Aorta (tissue), 5 donors: ENCODE data around the gene ANLN. TPM values are rescaled to one million over a fixed set of nuclear protein-coding genes. Genes with fewer than 3 reads are reported as not detected.

Experiments used
- ATAC-seq: fragments of 200-7000 bp; cut with Tn5 transposase; one replicate; pipeline ENCODE4 v1.9.1; 2022; ENCODE audit warnings: moderate library complexity; ENCODE audit not compliant: low FRiP score
- DNase-seq, 2 donors: peaks; one replicate each; pipeline ENCODE4 v3.0.0-alpha.2; 2020
- H3K27ac ChIP-seq, 2 donors: one replicate each; pipeline ENCODE4 v1.5.1; 2013; ENCODE audit warnings: low read length in 2 of 2, mild to moderate bottlenecking in 2 of 2, moderate library complexity in 2 of 2, control low read depth in 1 of 2, inconsistent platforms in 1 of 2, low read depth in 1 of 2
- H3K27me3 ChIP-seq, 2 donors: one replicate each; pipeline ENCODE4 v1.6.1; 2013; ENCODE audit warnings: control low read depth in 1 of 2, low read length in 1 of 2, mild to moderate bottlenecking in 1 of 2, moderate library complexity in 1 of 2; ENCODE audit not compliant: insufficient read depth in 2 of 2, control insufficient read depth in 1 of 2
- H3K36me3 ChIP-seq, 2 donors: one replicate each; pipeline ENCODE4 v1.6.1; 2013; ENCODE audit warnings: control low read depth in 1 of 2, low read length in 1 of 2, mild to moderate bottlenecking in 1 of 2; ENCODE audit not compliant: insufficient read depth in 2 of 2, control insufficient read depth in 1 of 2
- H3K4me1 ChIP-seq, 2 donors: one replicate each; pipeline ENCODE4 v1.6.1; 2013; ENCODE audit warnings: low read length in 2 of 2, control low read depth in 1 of 2, mild to moderate bottlenecking in 1 of 2, moderate library complexity in 1 of 2; ENCODE audit not compliant: insufficient read depth in 2 of 2, control insufficient read depth in 1 of 2
- H3K4me3 ChIP-seq, 2 donors: one replicate each; pipeline ENCODE4 v1.5.1; 2013; ENCODE audit warnings: low read length in 2 of 2, control low read depth in 1 of 2, mild to moderate bottlenecking in 1 of 2
- H3K9me3 ChIP-seq: one replicate; pipeline ENCODE4 v1.6.1; 2013; ENCODE audit warnings: mild to moderate bottlenecking, low read length; ENCODE audit not compliant: control insufficient read depth
- WGBS, 2 donors: extraction: QIAGEN DNeasy Blood & Tissue Kit; methylation state at CpG; one replicate each; pipeline ENCODE4 v1.1.7; 2013; 5-methylcytosine and 5-hydroxymethylcytosine counted together
- intact Hi-C, 2 donors: fragments of 100-400 bp; cut with DNase I; formaldehyde crosslinking; loops; one replicate each; pipeline versions ENCODE4 v1.14.2 to v1.15.0; 2022
- polyA plus RNA-seq, 2 donors: library from polyadenylated mRNA; stranded (reverse); fragments of 200-250 nt; gene quantifications; one replicate each; pipeline ENCODE4 v1.2.3, GENCODE V29; 2013
- total RNA-seq, 2 donors: library from RNA; stranded (reverse); fragmentation: NEBNext Ultra II Directional; extraction: Animal tissue kit (Norgen Biotek cat#: 25700); gene quantifications; one replicate each; pipeline ENCODE4 v1.2.1, GENCODE V29; 2021
- donor health status: healthy with polysubstance abuse.
- donor health status: Bipolar disorder and iron deficiency.
- donor health status: DM: no; HTN: no; CAD: no.
- donor health status: DM: no; HTN: no; CAD: no.
- donor health status: DM: yes; HTN: yes; CAD: no.

The ANLN gene
- total and polyA plus RNA-seq, 4 donors, result 1.9 to 3.8 (median 2.8) TPM

DNA sequence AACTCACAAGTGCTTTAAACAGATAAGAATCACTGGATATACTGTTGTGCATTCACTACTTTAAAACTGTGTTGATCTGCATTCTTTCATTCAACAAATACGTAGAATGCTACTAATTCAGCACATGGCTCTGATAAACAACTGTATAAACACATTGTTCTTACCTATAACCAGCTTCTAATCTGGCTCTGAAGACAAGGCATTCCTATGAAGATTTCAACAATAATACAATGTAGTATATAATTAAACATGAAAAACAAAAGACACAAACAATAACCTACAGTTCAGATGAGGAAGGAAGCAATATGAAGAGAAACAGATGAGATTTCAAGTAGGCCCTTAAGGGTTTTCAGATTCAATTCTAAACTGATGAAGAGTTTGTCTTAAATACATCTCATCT lies 31.1 kb upstream of the ANLN start:
- Histone ChIP-seq H3K27ac (no peak overlapping the region), H3K4me3 (no peak overlapping the region), H3K27me3 (no peaks in the 10 kb centered on the region), H3K9me3 (no peaks in the 10 kb centered on the region), H3K36me3 (peaks cover 0 to 3% of the 10 kb centered on the region in 2 donors), H3K4me1 (no peaks in the 10 kb centered on the region)
- ATAC-seq (no peak), DNase-seq (no peak)
- 95% methylated on average over 1 of the region's 1 CpG for WGBS, 2 donors
- intact Hi-C loops, result no loop called here

- H3K27ac ChIP-seq, result no peak overlapping the region
- intact Hi-C loops, result no loop called here
- DNase-seq, result no peak
Observed at GRCh38 chr7:36360244-36360643, 29.4 kb upstream of the ANLN start.

GRCh38 chr7:36361227-36361626 lies 28.4 kb upstream of the ANLN start:
- peaks cover 0 to 3% of the 10 kb centered on the region in 2 donors for H3K36me3 ChIP-seq
- WGBS, 2 donors, result 93 to 97% methylated on average over 4 of the region's 4 CpGs
- intact Hi-C loops, result no loop called here

More at GRCh38 chr7:36360244-36360643, 29.4 kb upstream of the ANLN start:
- Histone ChIP-seq H3K9me3 (no peaks in the 10 kb centered on the region), H3K27me3 (no peaks in the 10 kb centered on the region), H3K4me1 (no peaks in the 10 kb centered on the region), H3K36me3 (peaks cover 0 to 3% of the 10 kb centered on the region in 2 donors), H3K4me3 (no peak overlapping the region)
- 73 to 80% methylated on average over 4 of the region's 4 CpGs for WGBS, 2 donors
- no peak for ATAC-seq

DNA sequence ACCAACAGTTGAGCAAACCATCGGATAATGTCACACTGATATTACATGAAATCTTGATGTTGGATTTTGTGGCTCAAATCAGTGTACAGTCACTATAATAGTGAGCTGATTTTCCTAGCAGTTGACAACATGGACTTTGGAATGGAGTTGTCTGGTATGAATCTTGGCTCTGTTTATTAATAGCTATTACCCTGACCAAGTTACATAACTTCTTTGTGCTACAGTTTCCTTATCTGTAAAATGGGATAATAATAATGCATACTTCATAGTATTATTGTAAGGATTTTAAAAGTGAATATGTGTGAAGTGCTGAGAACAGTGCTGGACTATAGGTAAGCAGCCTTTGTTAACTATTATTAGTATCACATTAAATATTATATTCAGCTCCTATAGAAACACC lies 26.1 kb upstream of the ANLN start:
- Histone ChIP-seq H3K4me3 (no peak overlapping the region), H3K4me1 (no peaks in the 10 kb centered on the region), H3K27me3 (no peaks in the 10 kb centered on the region), H3K9me3 (no peaks in the 10 kb centered on the region), H3K27ac (no peak overlapping the region), H3K36me3 (no peaks in the 10 kb centered on the region)
- no peak for DNase-seq
- ATAC-seq, result no peak
- WGBS, 2 donors, result 90 to 94% methylated on average over 1 of the region's 1 CpG
- intact Hi-C loops, result no loop called here

More at GRCh38 chr7:36361227-36361626, 28.4 kb upstream of the ANLN start:
- H3K27ac ChIP-seq, result no peak overlapping the region
- no peaks in the 10 kb centered on the region for H3K9me3 ChIP-seq
- H3K4me3 ChIP-seq, result no peak overlapping the region
- ATAC-seq (no peak), DNase-seq (no peak)
- H3K4me1 ChIP-seq, result no peaks in the 10 kb centered on the region
- no peaks in the 10 kb centered on the region for H3K27me3 ChIP-seq

DNA sequence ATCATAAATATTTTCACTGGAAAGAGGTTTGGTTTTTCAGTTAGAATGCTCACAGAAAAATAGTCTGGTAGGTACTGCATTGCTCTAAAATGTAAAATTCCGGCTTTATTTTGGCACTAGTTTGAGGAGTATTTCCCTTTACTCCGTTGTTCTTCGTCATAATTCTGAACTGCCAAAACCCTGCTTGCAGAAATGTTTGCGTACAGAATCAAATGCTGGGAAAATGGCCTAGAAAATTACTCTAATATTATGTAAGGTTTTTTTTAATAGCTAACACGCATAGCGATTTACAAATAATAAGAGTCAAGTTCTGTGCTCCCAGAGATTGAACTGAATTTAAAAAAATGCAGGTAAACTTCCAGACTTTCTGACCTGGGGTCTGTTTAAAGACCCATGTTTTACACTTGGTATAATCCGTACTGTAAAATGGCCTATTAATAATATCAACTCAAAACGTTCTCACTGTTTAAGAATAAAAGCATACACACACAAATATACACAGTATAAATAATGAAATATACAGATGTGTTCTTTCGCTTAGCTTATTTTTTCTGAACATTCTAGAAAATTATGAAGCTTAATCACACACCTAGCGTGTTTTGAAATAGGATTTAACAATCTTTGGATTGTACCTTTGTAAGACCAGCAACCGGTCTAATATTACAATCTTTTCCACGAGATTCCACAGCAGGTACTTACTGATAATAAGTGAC lies 23.5 kb upstream of the ANLN start:
- H3K9me3 ChIP-seq, result no peaks in the 10 kb centered on the region
- intact Hi-C loops, result loop anchor here in 1 of 2 donors (2.0 kb wide), 1 partner anchor 23 kb away; the partner anchor contains the start of gene ANLN
- no peaks in the 10 kb centered on the region for H3K36me3 ChIP-seq
- H3K27ac ChIP-seq, result no peak overlapping the region
- DNase-seq (no peak), ATAC-seq (no peak)
- no peaks in the 10 kb centered on the region for H3K4me1 ChIP-seq
- WGBS, 2 donors, result 8 to 12% methylated on average over 12 of the region's 12 CpGs
- peak overlapping the region; percentile 91 to 94 for H3K4me3 ChIP-seq
- H3K27me3 ChIP-seq, result no peaks in the 10 kb centered on the region

DNA sequence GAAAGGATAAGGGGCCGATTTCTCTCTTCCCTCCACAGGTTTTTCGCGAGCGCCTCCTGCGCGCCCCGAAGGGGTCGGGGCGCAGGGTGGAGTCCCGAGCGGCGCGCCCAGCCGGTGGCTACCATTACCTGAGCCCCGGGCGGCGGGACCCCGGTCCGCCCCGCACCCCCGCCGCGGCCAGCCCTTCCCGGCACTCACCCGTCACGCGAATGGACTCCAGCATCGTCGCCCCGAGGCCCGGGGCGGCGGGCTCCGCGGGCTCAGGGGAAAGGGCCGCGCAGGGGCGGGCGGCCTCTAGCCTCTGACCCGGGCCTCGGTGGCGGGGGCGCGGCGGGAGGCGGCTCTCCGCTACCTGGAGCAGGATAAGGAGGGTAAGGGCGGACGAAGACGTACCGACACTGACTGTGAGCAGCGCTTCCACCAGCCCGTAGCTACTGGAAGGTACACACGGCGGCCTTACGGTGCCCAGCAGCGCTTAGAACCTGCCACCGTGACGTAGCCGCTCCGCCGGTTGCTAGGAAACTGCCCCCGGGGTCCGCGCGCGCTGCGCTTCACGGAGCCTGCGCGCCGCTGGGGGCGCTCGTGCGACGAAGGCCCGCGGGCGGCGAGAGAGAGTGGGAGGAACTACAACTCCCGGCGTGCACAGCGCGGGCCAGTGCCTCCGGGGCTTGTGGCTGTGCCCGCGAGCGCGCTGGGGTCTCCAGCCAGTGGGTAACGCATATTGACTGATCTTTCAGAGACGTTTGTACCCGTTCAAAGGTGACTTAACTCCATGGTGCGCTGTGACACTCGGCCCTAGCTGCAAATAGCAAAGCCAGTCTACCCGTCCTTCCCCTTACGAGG lies 22.7 kb upstream of the ANLN start:
- peak; percentile 91 to 98 for DNase-seq
- WGBS, 2 donors, result 0 to 1% methylated on average over 90 to 96 of the region's 96 CpGs
- H3K4me1 ChIP-seq, result no peaks in the 10 kb centered on the region
- no peaks in the 10 kb centered on the region for H3K36me3 ChIP-seq
- H3K27ac ChIP-seq, result no peak overlapping the region
- H3K27me3 ChIP-seq, result no peaks in the 10 kb centered on the region
- ATAC-seq, result peak; percentile 99
- H3K9me3 ChIP-seq, result no peaks in the 10 kb centered on the region
- intact Hi-C loops, result loop anchor here in 1 of 2 donors (2.0 kb wide), 1 partner anchor 22 kb away; the partner anchor contains the start of gene ANLN
- peak overlapping the region; percentile 91 to 94 for H3K4me3 ChIP-seq

DNA sequence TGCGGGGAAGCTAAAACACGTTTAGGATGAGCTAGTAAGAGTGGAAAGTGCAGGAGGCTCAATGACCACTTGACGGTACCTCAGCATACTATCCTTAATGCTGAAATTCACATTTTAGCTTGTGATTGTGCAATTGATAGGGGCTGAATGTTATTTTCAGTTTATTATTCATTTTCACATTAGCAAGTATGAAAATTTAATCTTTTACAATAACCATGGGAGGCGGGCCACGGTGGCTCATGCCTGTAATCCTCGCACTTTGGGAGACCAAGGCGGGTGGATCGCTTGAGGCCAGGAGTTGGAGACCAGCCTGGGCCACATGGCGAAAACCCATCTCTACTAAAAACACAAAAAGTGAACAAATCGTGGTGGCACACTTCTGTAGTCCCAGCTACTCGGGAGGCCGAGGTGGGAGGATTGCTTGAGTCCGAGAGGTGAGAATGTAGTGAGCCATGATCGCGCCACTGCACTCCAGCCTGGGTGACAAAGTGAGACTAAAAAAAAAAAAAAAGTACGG lies 22.0 kb upstream of the ANLN start:
- H3K27ac ChIP-seq, result no peak overlapping the region
- H3K4me1 ChIP-seq, result no peaks in the 10 kb centered on the region
- no peak for DNase-seq
- peak overlapping the region; percentile 33 to 48 for H3K4me3 ChIP-seq
- intact Hi-C loops, result loop anchor here in 1 of 2 donors (2.0 kb wide), 1 partner anchor 21 kb away; the partner anchor contains the start of gene ANLN
- WGBS, 2 donors, result 63% methylated on average over 16 of the region's 16 CpGs
- no peaks in the 10 kb centered on the region for H3K27me3 ChIP-seq
- no peaks in the 10 kb centered on the region for H3K9me3 ChIP-seq
- ATAC-seq, result peak; percentile 47
- H3K36me3 ChIP-seq, result no peaks in the 10 kb centered on the region

DNA sequence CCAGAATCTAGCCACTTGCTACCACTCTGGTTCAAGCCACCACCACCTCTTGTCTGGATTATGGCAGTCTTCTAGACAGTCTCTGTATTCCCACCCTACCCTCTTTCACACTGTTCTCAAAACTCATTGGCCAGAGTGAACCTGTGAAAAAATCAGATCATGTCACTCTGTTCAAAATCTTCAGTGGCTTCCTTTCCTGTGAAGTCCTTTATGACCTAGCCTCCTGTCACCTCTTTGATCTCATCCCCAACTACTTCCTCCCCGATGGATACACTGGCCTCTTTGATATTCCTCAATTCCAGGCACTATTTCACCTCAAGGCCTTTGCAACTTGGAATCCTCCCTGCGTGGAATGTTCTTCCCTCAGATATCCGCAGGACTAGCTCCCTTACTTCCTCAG lies 21.2 kb upstream of the ANLN start:
- H3K36me3 ChIP-seq, result no peaks in the 10 kb centered on the region
- DNase-seq (no peak), ATAC-seq (no peak)
- intact Hi-C loops, result no loop called here
- WGBS, 2 donors, result 85 to 90% methylated on average over 3 of the region's 3 CpGs
- H3K27me3 ChIP-seq, result no peaks in the 10 kb centered on the region
- H3K4me3 ChIP-seq, result no peak overlapping the region
- no peaks in the 10 kb centered on the region for H3K9me3 ChIP-seq
- no peaks in the 10 kb centered on the region for H3K4me1 ChIP-seq
- H3K27ac ChIP-seq, result no peak overlapping the region
